ENCODE results near the gene CDKAL1.

GRCh38 chr6:20919677-20920385, 385.6 kb downstream of the CDKAL1 start:
- TF ChIP-seq CTCF (IDR thresholded peaks at IDR 0.05) (no peak), POLR2A (IDR thresholded peaks at IDR 0.05) (no peak)

Measured in vagina (tissue), 2 donors.